SU-DHL-6 (cell line): ENCODE results near the gene JSRP1.

ENCODE experiments used
- EZH2phosphoT487 ChIP-seq: fragments of 200-600 bp; sonication (generic), shearing (Covaris generic); conservative IDR thresholded peaks from 2 replicates; pipeline ENCODE4 v1.6.1; 2018; ENCODE audit warnings: mild to moderate bottlenecking, antibody characterized with exemption, low read length, moderate library complexity, mixed read lengths
- TF ChIP-seq, protein P1 (sequence below): fragments of 200-600 bp; sonication (generic); IDR thresholded peaks from one replicate; pipeline ENCODE4 v1.5.1; 2017; ENCODE audit warnings: antibody characterized with exemption, mild to moderate bottlenecking, low read length, moderate library complexity; ENCODE audit not compliant: insufficient read depth, poor library complexity, severe bottlenecking

DNA sequence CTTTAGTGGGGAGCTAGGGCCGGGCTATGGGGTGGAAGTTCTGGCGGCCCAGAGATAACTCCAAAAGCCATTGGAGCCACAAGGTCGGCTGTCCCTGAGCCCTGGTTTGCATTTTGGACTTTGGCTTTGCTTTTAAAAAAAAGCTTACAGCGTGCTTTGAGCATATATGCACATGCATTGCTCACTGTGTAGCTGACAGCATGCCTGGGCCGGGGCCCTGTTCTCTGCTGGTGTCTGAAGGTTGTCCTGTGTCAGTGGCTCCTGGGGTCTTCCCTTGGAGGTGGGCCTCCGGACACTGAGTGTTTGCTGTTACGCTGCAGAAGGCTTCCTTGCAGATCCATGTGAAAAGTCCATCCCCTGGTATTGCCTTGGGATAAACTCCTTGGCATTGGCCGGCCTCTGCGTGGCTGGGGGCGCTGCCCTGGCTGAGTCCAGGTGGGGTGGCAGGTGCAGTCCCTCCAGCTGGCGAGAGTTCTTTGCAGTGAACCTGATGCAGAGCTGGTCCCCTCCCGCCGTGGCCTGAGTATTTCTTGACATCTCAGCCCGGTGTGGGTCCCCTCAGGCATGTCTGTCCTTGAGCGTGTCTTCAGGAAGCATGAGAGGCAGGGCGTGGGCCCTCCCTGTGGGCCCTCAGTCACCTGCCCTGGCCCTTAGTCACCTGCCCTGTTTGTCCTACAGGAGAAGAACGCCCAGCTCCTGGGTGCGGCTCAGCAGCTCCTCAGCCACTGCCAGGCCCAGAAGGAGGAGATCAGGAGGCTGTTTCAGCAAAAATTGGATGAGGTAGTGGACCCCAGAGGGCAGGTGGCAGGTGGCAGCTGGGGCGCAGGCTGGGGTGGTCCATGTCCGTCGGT is 43.1 kb downstream of the JSRP1 start:
- TF ChIP-seq, protein P1, sequence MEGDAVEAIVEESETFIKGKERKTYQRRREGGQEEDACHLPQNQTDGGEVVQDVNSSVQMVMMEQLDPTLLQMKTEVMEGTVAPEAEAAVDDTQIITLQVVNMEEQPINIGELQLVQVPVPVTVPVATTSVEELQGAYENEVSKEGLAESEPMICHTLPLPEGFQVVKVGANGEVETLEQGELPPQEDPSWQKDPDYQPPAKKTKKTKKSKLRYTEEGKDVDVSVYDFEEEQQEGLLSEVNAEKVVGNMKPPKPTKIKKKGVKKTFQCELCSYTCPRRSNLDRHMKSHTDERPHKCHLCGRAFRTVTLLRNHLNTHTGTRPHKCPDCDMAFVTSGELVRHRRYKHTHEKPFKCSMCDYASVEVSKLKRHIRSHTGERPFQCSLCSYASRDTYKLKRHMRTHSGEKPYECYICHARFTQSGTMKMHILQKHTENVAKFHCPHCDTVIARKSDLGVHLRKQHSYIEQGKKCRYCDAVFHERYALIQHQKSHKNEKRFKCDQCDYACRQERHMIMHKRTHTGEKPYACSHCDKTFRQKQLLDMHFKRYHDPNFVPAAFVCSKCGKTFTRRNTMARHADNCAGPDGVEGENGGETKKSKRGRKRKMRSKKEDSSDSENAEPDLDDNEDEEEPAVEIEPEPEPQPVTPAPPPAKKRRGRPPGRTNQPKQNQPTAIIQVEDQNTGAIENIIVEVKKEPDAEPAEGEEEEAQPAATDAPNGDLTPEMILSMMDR = no peak
- TF ChIP-seq EZH2phosphoT487 = no peak
